Body of pancreas (tissue), 4 donors: ENCODE results near the gene ZNF546. TPM values are rescaled to one million over a fixed set of nuclear protein-coding genes. Genes with fewer than 3 reads are reported as not detected.

ENCODE experiments used
- ATAC-seq: fragments of 150-250 bp; one replicate; pipeline ENCODE4 v1.9.1; 2016
- DNase-seq, 4 donors: peaks; one replicate each; pipeline ENCODE4 v3.0.0-alpha.2; 2019
- H3K27ac ChIP-seq, 4 donors: fragments of 200-600 bp; sonication (generic); 1 replicate in 3 of 4; 2 replicates in 1 of 4; pipeline versions ENCODE4 v1.5.1 to v1.6.1; 2016 to 2019; ENCODE audit warnings: mild to moderate bottlenecking in 1 of 4, mixed read lengths in 1 of 4, moderate library complexity in 1 of 4
- H3K27me3 ChIP-seq, 2 donors: fragments of 200-600 bp; sonication (generic); one replicate each; pipeline ENCODE4 v1.6.0; 2016; ENCODE audit warnings: mild to moderate bottlenecking in 1 of 2
- H3K36me3 ChIP-seq, 2 donors: fragments of 200-600 bp; sonication (generic); replicated peaks in 1 of 2; 2 replicates each; pipeline ENCODE4 v1.5.1; 2016; ENCODE audit warnings: low read depth in 2 of 2; ENCODE audit not compliant: insufficient read depth in 1 of 2
- H3K4me1 ChIP-seq: fragments of 200-600 bp; sonication (generic); one replicate; pipeline ENCODE4 v1.6.0; 2016
- H3K4me3 ChIP-seq, 2 donors: fragments of 200-600 bp; sonication (generic); 1 replicate in 1 of 2; 2 replicates in 1 of 2; pipeline ENCODE4 v1.5.1; 2016 to 2019
- H3K9me3 ChIP-seq, 3 donors: fragments of 200-600 bp; sonication (generic); 1 replicate in 2 of 3; 2 replicates in 1 of 3; pipeline ENCODE4 v1.5.1; 2016
- CTCF ChIP-seq, 7 experiments: fragments of 450-650 bp in 4 of 7; fragments of 200-600 bp in 3 of 7; sonication (generic) in 3 of 7; IDR thresholded peaks; one replicate each; pipeline ENCODE4 v1.5.1; 2016 to 2019; ENCODE audit warnings: antibody characterized with exemption in 7 of 7
- POLR2A ChIP-seq, 3 donors: fragments of 450-650 bp; IDR thresholded peaks; one replicate each; pipeline ENCODE4 v1.6.1; 2016; ENCODE audit warnings: antibody characterized with exemption in 3 of 3, mild to moderate bottlenecking in 2 of 3
- WGBS, 2 donors: methylation state at CpG; one replicate each; pipeline ENCODE4 v1.1.5; 2017; 5-methylcytosine and 5-hydroxymethylcytosine counted together
- intact Hi-C: fragments of 100-400 bp; cut with DNase I; formaldehyde crosslinking; loops from one replicate; pipeline ENCODE4 v1.15.1; 2023
- total RNA-seq, 2 donors: library from RNA; depleted of rRNA; stranded (reverse); fragments of >200 nt; gene quantifications; one replicate each; pipeline ENCODE4 v1.1.0, GENCODE V29; 2016

ZNF546 gene
- total RNA-seq, 2 donors from 2014 or later, result 0.66 to 2.6 TPM

- H3K4me1 ChIP-seq, result peaks cover 20% of the 10 kb centered on the region
- H3K27ac ChIP-seq, result peak within 1 kb of the TSS; percentile 86 to 93 (median 90)
- TF ChIP-seq POLR2A (IDR thresholded peaks at IDR 0.05), result peak; percentile 66 to 92 (median 90)
- TF ChIP-seq CTCF (IDR thresholded peaks at IDR 0.05), result peak; percentile 66 to 99 (median 96)
- H3K4me3 ChIP-seq, result peak within 1 kb of the TSS; percentile 63 to 66
- peak; percentile 98 to 99 (median 98) for DNase-seq
- peaks cover 0 to 14% of the 10 kb centered on the region in 2 donors for H3K36me3 ChIP-seq
- 0 to 2% methylated on average over 11 to 43 of the region's 47 CpGs for whole genome bisulfite sequencing, 2 donors
- intact Hi-C loops, result no loop called here
- peak; percentile 98 for ATAC-seq
- H3K9me3 ChIP-seq, result no peaks in the 10 kb centered on the region
- no peaks in the 10 kb centered on the region for H3K27me3 ChIP-seq
These were observed 26.0 kb upstream of the ZNF546 start, which contains the start of gene PSMC4 for GRCh38 chr19:39970675-39971379. PSMC4 (plus strand) TSS chr19:39971165; CDS start chr19:39971203, 38 bp downstream.

- intact Hi-C loops, result no loop called here
- Histone ChIP-seq H3K4me3 (peak overlapping the region; percentile 26 to 66), H3K27me3 (no peaks in the 10 kb centered on the region), H3K36me3 (peaks cover 0 to 14% of the 10 kb centered on the region in 2 donors), H3K4me1 (peaks cover 20% of the 10 kb centered on the region), H3K9me3 (no peaks in the 10 kb centered on the region), H3K27ac (peak overlapping the region; percentile 60 to 93 (median 80))
- no peak for ATAC-seq
- WGBS, 2 donors, result 1 to 2% methylated on average over 15 to 21 of the region's 21 CpGs
- DNase-seq, result peak in 1 of 4 donors; percentile 14
- TF ChIP-seq POLR2A (IDR thresholded peaks at IDR 0.05) (no peak), CTCF (IDR thresholded peaks at IDR 0.05) (no peak)
These were observed 25.4 kb upstream of the ZNF546 start for GRCh38 chr19:39971380-39972035.

- H3K27ac ChIP-seq, result no peak overlapping the region
- ATAC-seq (no peak), DNase-seq (no peak)
- peaks cover 17% of the 10 kb centered on the region for H3K4me1 ChIP-seq
- peaks cover 0 to 22% of the 10 kb centered on the region in 2 donors for H3K36me3 ChIP-seq
- no peak overlapping the region for H3K4me3 ChIP-seq
- H3K27me3 ChIP-seq, result no peaks in the 10 kb centered on the region
- no peaks in the 10 kb centered on the region for H3K9me3 ChIP-seq
- intact Hi-C loops, result no loop called here
- TF ChIP-seq POLR2A (IDR thresholded peaks at IDR 0.05) (no peak), CTCF (IDR thresholded peaks at IDR 0.05) (no peak)
- WGBS, 2 donors, result 92 to 98% methylated on average over 17 to 24 of the region's 24 CpGs
These were observed 22.3 kb upstream of the ZNF546 start for GRCh38 chr19:39974377-39975155.

GRCh38 chr19:39982883-39983282, 14.0 kb upstream of the ZNF546 start:
- ATAC-seq, result no peak
- Histone ChIP-seq H3K4me3 (no peak overlapping the region), H3K27me3 (no peaks in the 10 kb centered on the region), H3K9me3 (peaks cover 0 to 11% (median 0%) of the 10 kb centered on the region in 3 donors), H3K4me1 (no peaks in the 10 kb centered on the region), H3K27ac (no peak overlapping the region), H3K36me3 (peaks cover 0 to 14% of the 10 kb centered on the region in 2 donors)
- intact Hi-C loops, result no loop called here
- TF ChIP-seq POLR2A (IDR thresholded peaks at IDR 0.05) (no peak), CTCF (IDR thresholded peaks at IDR 0.05) (no peak)
- DNase-seq, result no peak
- 86 to 92% methylated on average over 1 of the region's 1 CpG for WGBS, 2 donors
